GM21528 (cell line): ENCODE data around the gene ACOX2.

ENCODE experiments used
- ATAC-seq: cut with Tn5 transposase; IDR thresholded peaks from one replicate; pipeline ENCODE4 v1.9.1; 2021; ENCODE audit warnings: mild to moderate bottlenecking, moderate library complexity; ENCODE audit not compliant: unreplicated experiment, low FRiP score

Gene ACOX2

GRCh38 chr3:58567251-58567515, 30.2 kb upstream of the ACOX2 start:
- no peak for ATAC-seq

GRCh38 chr3:58566398-58567250, 29.6 kb upstream of the ACOX2 start:
- ATAC-seq, result no peak

GRCh38 chr3:58565621-58566397, 28.8 kb upstream of the ACOX2 start:
- no peak for ATAC-seq

- ATAC-seq, result no peak
Measured at GRCh38 chr3:58564456-58565160, 27.6 kb upstream of the ACOX2 start.

- no peak for ATAC-seq
Measured at GRCh38 chr3:58564054-58564453, 27.1 kb upstream of the ACOX2 start.

GRCh38 chr3:58563386-58564035, 26.5 kb upstream of the ACOX2 start:
- no peak for ATAC-seq

DNA sequence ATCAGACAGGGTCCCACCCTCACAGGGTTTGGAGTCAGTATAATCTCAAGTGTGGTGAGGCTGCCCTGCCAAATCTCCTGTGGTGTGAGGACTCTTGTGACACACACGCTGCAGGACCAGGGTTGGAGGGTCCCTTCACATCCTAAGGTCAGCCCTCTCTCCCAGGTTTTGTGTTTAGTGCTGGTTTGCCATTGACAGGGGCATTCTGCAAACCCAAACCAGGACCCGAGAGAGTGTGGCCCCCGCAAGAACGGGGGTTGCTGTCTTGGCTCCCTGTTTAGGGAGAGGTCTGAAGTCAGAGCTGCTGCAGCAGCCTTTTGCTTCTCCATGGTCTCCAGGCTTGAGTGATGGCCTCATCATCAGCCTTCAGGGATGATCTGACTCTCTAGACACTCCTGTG, 25.5 kb upstream of the ACOX2 start:
- no peak for ATAC-seq

DNA sequence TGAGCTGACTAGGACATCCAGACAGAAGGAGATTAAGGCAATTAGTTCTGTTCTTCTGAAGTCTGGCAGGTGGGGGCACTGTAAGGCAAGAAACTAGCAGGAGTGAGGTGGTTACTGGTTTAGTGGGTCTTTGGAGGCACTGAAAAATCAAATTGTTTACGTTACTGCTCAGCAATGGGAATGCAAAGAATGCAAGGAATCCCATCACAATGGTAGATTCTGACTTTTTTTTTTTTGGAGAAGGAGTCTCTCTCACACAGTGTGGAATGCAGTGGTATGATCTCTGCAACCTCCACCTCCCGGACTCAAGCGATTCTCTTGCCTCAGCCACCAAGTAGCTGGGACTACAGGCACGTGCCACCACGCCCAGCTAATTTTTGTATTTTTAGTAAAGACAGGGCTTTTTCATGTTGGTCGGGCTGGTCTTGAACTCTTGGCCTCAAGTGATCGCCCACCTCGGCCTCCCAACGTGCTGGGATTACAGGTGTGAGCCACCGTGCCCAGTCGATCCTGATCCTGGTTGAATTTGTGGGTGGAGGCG, 23.9 kb upstream of the ACOX2 start:
- ATAC-seq, result no peak

DNA sequence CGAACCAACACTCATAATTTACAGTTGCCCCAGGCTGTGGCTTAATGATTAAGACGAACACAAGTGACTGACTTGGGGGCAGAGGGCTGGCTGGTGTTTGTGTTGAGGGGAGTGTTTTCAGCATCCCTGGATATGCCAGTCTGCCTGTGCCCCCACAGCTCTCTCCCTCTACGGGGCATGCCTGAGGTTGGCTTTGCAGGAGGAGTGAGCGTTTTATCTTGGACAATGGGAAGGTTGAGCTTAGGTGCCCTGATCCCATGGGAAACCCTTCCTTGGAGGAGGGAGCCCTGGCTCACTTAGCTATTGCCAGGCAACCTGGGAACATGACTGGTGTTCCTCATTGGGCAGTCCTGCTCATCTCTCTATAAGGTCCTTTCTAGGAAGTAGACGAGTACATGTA, 22.6 kb upstream of the ACOX2 start:
- ATAC-seq, result no peak

DNA sequence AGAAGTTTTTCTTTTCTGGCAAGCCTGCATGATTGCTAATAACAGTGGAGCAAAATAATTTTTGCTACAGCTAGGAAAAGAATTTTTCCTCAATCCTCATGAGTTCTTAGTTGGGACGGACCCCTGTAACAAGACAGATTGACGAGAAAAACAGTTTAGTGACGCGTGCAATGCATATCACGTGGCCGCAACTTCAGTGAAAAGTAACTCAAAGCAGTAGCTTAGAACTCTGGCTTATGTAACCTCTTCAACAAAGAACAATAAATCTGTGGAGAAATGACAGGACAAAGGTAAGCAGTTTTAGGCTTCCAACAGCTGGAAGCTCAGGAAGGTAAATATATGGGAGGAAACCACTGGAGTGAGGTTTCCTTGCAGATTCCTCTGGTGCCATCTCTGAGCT, 20.5 kb upstream of the ACOX2 start:
- ATAC-seq, result no peak

DNA sequence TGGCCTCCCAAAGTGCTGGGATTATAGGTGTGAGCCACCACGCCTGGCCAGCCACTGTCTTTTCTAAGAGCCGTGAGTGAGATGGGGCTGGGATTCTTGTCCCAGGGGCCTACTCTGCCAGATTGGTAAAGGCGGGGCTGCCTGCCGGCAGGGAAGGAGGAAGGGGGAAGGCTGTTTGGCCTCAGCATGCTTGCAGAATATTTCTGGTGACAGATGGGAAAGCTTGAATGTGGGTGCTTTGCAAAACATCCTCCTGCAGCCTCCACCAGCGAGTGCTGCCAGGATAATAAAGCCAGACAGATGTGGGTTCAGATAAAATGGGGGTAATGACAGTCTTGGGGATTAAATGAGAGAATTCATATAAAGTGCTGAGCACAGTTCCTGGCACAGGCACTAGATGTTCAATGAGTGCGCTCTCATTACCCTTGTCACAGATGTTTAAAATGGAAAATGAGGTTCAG, 19.8 kb upstream of the ACOX2 start:
- ATAC-seq, result no peak

DNA sequence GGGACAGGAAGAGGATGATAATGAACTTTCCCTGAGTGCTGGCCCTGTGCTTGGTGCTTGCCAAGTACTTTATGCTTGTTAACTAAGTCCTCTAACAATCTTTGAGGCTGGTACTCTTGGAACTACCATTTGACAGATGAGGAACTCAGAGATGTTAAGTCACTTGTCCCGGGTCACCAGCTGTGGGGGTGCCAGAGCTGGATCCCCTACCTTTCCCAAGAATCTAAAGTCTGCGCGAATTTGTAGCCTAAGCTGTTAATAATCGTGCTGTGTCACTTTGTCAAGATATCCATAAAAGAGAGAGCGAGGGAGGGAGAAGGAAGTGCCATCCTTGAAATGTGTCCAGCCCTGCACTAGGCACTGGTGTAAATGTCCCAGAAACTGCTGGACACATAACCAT, 19.0 kb upstream of the ACOX2 start:
- no peak for ATAC-seq

- ATAC-seq, result no peak
Measured at GRCh38 chr3:58555203-58555602, 18.2 kb upstream of the ACOX2 start.

- no peak for ATAC-seq
Measured at GRCh38 chr3:58553003-58553402, 16.0 kb upstream of the ACOX2 start.

DNA sequence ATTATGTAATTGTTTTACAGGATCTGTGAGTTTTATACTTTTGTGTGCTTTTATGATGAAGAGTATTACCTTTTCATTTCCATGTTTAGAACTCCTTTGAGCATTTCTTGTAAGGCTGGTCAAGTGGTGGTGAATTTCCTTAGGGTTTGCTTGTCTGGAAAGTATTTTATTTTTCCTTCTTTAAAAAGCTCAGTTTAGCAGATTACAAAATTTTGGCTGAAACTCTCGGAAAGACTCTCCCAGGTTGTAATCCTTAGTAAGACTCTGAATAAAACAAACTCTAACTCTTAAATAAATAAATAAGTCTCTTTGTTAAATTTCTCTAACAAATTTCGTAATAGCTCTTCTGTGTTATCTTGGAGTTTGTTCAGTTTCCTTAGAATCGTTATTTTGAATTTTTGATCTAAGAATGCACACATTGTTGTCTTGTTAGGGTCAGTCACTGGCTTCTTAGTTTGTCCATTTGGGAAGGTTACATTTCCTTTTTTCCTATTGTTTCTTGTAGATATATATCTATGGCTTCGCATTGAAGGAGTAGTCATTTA, 14.7 kb upstream of the ACOX2 start:
- no peak for ATAC-seq

GRCh38 chr3:58544541-58544940, 7.6 kb upstream of the ACOX2 start:
- no peak for ATAC-seq

GRCh38 chr3:58540176-58540858, 3.3 kb upstream of the ACOX2 start:
- no peak for ATAC-seq

DNA sequence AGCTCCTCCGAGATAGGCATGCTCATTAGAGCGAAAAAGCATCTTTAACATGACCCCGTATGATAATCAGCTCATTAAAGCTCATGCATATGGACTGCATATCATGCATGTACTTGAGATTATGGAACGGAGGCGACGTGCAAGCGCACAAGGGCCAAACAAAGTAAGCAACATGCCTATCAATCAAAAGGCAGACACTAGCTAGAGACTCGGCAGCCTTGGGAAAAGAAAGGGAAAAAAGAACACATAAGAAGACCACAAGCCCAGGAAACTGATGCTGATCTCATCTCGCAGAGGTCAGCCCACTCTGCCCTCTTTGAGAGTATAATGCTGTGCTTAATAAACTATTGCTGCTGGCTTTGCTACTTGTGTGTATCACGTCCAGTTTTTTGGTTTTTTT, 2.6 kb upstream of the ACOX2 start:
- no peak for ATAC-seq

DNA sequence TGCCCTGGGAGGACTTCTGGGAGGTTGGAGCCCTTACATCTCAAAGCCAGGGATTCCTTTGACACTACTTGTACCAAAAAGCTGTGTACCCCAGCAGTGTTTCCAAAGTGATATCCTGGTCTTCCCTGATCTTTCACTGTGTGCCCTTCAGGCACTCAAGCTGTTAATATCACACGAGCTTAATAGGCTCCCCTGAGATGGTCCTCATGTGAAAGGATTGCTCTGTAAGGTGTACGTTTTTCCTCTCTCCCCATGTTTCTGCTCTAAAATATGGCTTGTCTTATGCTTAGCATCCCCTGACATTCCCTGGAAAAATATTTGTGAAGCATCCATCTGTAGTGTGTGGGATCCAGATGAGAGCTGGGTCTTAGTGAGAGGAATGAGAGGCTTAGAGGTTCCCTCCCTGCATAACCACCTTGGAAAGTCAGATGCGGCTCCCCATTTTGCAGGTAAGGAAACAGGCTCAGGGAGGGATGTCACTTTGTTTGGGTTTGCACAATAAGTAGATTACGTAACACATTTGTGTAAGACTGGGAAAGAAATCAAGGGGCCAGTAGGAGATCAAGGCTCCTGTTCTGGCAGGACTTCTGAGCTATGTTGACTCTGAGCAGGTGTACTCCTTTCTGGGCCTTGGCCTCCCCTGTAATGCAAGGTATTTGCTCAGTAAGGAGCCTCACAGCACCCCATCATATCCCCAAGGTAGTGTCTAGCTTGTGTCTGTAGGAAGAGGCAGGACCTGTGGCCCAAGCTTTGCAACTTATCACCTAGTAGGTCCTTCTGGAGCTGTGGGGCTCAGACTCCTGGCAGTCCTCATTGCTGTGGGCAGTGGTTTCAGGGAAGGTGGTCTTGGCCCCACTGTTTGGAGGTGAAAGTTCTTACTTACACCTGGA, 667 bp upstream of the ACOX2 start:
- ATAC-seq, result no peak
